Omental fat pad (tissue), 4 donors: ENCODE results near the gene ATXN7L1. TPM values are rescaled to one million over a fixed set of nuclear protein-coding genes. Genes with fewer than 3 reads are reported as not detected.

Source experiments
- ATAC-seq: fragments of 150-250 bp; one replicate; pipeline ENCODE4 v1.9.1; 2016; ENCODE audit warnings: mild to moderate bottlenecking, moderate library complexity; ENCODE audit not compliant: low FRiP score
- DNase-seq: peaks from one replicate; pipeline ENCODE4 v3.0.0-alpha.2; 2019; ENCODE audit warnings: low spot score
- CTCF ChIP-seq, 3 donors: fragments of 450-650 bp; IDR thresholded peaks; one replicate each; pipeline ENCODE4 v1.5.1; 2016 to 2017; ENCODE audit warnings: antibody characterized with exemption in 3 of 3, mild to moderate bottlenecking in 3 of 3, moderate library complexity in 2 of 3
- total RNA-seq, 4 donors: library from RNA; depleted of rRNA; stranded (reverse); fragments of >200 nt; gene quantifications; one replicate each; pipeline ENCODE4 v1.1.0, GENCODE V29; 2016

Gene ATXN7L1
- total RNA-seq, 4 donors from 2014 or later, result 10.6 to 19.5 (median 12.2) TPM

GRCh38 chr7:105776986-105777910, 99.2 kb downstream of the ATXN7L1 start:
- TF ChIP-seq CTCF (IDR thresholded peaks at IDR 0.05), result no peak
- ATAC-seq (no peak), DNase-seq (no peak)

- no peak for TF ChIP-seq CTCF (IDR thresholded peaks at IDR 0.05)
- ATAC-seq, result peak; percentile 79
These were observed 100.2 kb downstream of the ATXN7L1 start for GRCh38 chr7:105776068-105776790.

GRCh38 chr7:105775580-105775979, 100.8 kb downstream of the ATXN7L1 start:
- TF ChIP-seq CTCF (IDR thresholded peaks at IDR 0.05), result no peak
- ATAC-seq (no peak), DNase-seq (no peak)

More at GRCh38 chr7:105776068-105776790, 100.2 kb downstream of the ATXN7L1 start:
- no peak for DNase-seq

GRCh38 chr7:105773030-105773460, 103.4 kb downstream of the ATXN7L1 start:
- ATAC-seq (no peak), DNase-seq (no peak)
- no peak for TF ChIP-seq CTCF (IDR thresholded peaks at IDR 0.05)

- no peak for DNase-seq
- TF ChIP-seq CTCF (IDR thresholded peaks at IDR 0.05), result no peak
- no peak for ATAC-seq
These were observed 106.3 kb downstream of the ATXN7L1 start for GRCh38 chr7:105769901-105770628.

- no peak for ATAC-seq
- no peak for DNase-seq
These were observed 107.4 kb downstream of the ATXN7L1 start for GRCh38 chr7:105768898-105769507.

More at GRCh38 chr7:105768898-105769507, 107.4 kb downstream of the ATXN7L1 start:
- TF ChIP-seq CTCF (IDR thresholded peaks at IDR 0.05), result no peak
